ENCODE measurements around the gene WNT7A. TPM values are rescaled to one million over a fixed set of nuclear protein-coding genes. Genes with fewer than 3 reads are reported as not detected.

Gene WNT7A
- total and polyA plus RNA-seq, 2 experiments from 2014 or later: not detected

DNA sequence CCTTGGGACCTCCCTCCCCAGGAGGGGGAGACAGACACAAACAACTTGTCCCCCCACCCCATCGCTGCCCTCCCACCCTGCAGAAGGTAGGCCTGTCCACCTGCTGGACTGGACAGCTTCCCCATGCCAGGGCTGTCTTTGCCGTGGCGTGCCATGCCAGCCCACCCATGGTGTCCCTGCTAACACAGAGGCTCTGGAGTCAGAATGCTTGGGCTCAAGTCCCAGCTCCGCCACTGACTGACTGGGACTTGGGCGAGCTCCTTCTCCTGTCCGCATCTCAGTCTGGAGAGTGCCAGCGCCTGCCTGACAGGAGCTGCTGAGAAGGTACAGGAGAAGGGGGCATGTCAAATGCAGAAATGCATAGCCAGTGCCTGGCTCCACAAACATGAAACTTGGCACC is 23.9 kb downstream of the WNT7A start:
- Histone ChIP-seq H3K79me2 (ENCODE audit: insufficient read depth) (no peaks in the 10 kb centered on the region), H3F3A (ENCODE audit: insufficient read depth) (no peaks in the 10 kb centered on the region), H3K36me3 (ENCODE audit: low read depth) (no peaks in the 10 kb centered on the region), H3K4me2 (ENCODE audit: unreplicated experiment) (no peak overlapping the region), H3K27me3 (replicated peaks; ENCODE audit: insufficient read depth) (no peaks in the 10 kb centered on the region; the same call in 1 of the 2 replicates), H4K20me1 (ENCODE audit: insufficient read depth) (no peaks in the 10 kb centered on the region), H3K9me2 (ENCODE audit: insufficient read depth) (no peaks in the 10 kb centered on the region), H3K4me3 (no peak overlapping the region), H3K9ac (no peak overlapping the region), H2AFZ (no peak overlapping the region), H3K27ac (no peak overlapping the region), H3K9me3 (ENCODE audit: low read depth) (no peaks in the 10 kb centered on the region), H3K4me1 (ENCODE audit: insufficient read depth) (no peaks in the 10 kb centered on the region)
- TF ChIP-seq EZH2phosphoT487 (IDR thresholded peaks at IDR 0.05; ENCODE audit: insufficient read depth, low read depth): no peak
- TF ChIP-seq EZH2 (IDR thresholded peaks at IDR 0.05; ENCODE audit: insufficient read depth, poor library complexity, severe bottlenecking): no peak
- DNase-seq: no peak
- in situ Hi-C loops (cut with MboI): no loop called here
- WGBS, 2 experiments (ENCODE audit: low coverage in 1 of 2, low lambda C conversion rate in 2 of 2, missing lambda C conversion rate in 2 of 2): 32 to 35% methylated on average over 6 to 7 of the region's 7 CpGs

DNA sequence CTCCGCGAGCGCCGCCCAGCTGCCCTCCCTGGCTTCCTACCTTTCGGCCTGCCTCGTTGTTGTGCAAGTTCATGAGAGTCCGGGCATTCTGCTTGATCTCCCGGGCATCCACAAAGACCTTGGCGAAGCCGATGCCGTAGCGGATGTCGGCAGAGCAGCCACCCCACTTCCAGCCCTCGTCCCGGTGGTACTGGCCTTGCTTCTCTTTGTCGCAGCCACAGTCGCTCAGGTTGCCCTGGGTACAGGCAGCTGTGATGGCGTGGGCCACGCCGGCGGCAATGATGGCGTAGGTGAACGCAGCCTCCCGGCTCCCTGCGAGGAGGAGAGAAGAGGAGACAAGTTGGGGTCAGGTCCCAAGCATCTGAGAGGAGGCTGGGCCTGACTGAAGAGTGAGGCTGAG is 25.4 kb downstream of the WNT7A start:
- Histone ChIP-seq H3K9ac (no peak overlapping the region), H3F3A (ENCODE audit: insufficient read depth) (no peaks in the 10 kb centered on the region), H3K9me2 (ENCODE audit: insufficient read depth) (no peaks in the 10 kb centered on the region), H2AFZ (no peak overlapping the region), H3K9me3 (ENCODE audit: low read depth) (no peaks in the 10 kb centered on the region), H3K4me2 (ENCODE audit: unreplicated experiment) (no peak overlapping the region), H3K79me2 (ENCODE audit: insufficient read depth) (no peaks in the 10 kb centered on the region), H3K27ac (no peak overlapping the region), H3K4me1 (ENCODE audit: insufficient read depth) (no peaks in the 10 kb centered on the region), H3K36me3 (ENCODE audit: low read depth) (no peaks in the 10 kb centered on the region), H3K27me3 (replicated peaks; ENCODE audit: insufficient read depth) (no peaks in the 10 kb centered on the region), H3K4me3 (no peak overlapping the region), H4K20me1 (ENCODE audit: insufficient read depth) (no peaks in the 10 kb centered on the region)
- no peak for TF ChIP-seq EZH2phosphoT487 (IDR thresholded peaks at IDR 0.05; ENCODE audit: insufficient read depth, low read depth)
- TF ChIP-seq EZH2 (IDR thresholded peaks at IDR 0.05; ENCODE audit: insufficient read depth, poor library complexity, severe bottlenecking): no peak
- DNase-seq: no peak
- 37 to 38% methylated on average over 25 of the region's 25 CpGs for WGBS, 2 experiments (ENCODE audit: low coverage in 1 of 2, low lambda C conversion rate in 2 of 2, missing lambda C conversion rate in 2 of 2)
- in situ Hi-C loops (cut with MboI): no loop called here

DNA sequence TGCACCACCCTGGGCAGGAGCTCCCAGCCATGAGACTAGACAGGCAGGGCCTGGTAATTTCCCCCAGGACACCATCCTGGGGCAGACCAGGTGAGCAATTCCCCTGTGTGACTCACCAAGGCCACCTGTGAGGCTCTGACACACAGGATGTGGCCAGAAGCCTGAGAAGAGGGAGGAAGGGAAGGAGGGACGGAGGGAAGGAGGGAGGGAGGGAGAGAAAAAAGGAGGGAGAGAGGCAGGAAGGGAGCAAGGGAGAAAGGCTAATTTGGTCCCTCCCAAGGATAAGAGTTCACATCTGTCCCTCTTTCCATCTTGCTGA is 25.9 kb downstream of the WNT7A start:
- no peaks in the 10 kb centered on the region for H3F3A ChIP-seq (ENCODE audit: insufficient read depth)
- DNase-seq: no peak
- no peaks in the 10 kb centered on the region for H4K20me1 ChIP-seq (ENCODE audit: insufficient read depth)
- TF ChIP-seq EZH2 (IDR thresholded peaks at IDR 0.05; ENCODE audit: insufficient read depth, poor library complexity, severe bottlenecking) (no peak), EZH2phosphoT487 (IDR thresholded peaks at IDR 0.05; ENCODE audit: insufficient read depth, low read depth) (no peak)
- no peaks in the 10 kb centered on the region for H3K4me1 ChIP-seq (ENCODE audit: insufficient read depth)
- H3K36me3 ChIP-seq (ENCODE audit: low read depth): no peaks in the 10 kb centered on the region
- no peak overlapping the region for H3K4me2 ChIP-seq (ENCODE audit: unreplicated experiment)
- in situ Hi-C loops (cut with MboI): no loop called here
- H3K79me2 ChIP-seq (ENCODE audit: insufficient read depth): no peaks in the 10 kb centered on the region
- H3K9me2 ChIP-seq (ENCODE audit: insufficient read depth): no peaks in the 10 kb centered on the region
- no peaks in the 10 kb centered on the region for H3K9me3 ChIP-seq (ENCODE audit: low read depth)
- H3K4me3 ChIP-seq: no peak overlapping the region
- no peak overlapping the region for H2AFZ ChIP-seq
- H3K27ac ChIP-seq: no peak overlapping the region
- H3K9ac ChIP-seq: no peak overlapping the region
- WGBS, 2 experiments (ENCODE audit: low coverage in 1 of 2, low lambda C conversion rate in 2 of 2, missing lambda C conversion rate in 2 of 2): 44% methylated on average over 1 of the region's 1 CpG; no CpG with 5 or more reads in 1 of the 2 experiments
- no peaks in the 10 kb centered on the region for H3K27me3 ChIP-seq (replicated peaks; ENCODE audit: insufficient read depth)

DNA sequence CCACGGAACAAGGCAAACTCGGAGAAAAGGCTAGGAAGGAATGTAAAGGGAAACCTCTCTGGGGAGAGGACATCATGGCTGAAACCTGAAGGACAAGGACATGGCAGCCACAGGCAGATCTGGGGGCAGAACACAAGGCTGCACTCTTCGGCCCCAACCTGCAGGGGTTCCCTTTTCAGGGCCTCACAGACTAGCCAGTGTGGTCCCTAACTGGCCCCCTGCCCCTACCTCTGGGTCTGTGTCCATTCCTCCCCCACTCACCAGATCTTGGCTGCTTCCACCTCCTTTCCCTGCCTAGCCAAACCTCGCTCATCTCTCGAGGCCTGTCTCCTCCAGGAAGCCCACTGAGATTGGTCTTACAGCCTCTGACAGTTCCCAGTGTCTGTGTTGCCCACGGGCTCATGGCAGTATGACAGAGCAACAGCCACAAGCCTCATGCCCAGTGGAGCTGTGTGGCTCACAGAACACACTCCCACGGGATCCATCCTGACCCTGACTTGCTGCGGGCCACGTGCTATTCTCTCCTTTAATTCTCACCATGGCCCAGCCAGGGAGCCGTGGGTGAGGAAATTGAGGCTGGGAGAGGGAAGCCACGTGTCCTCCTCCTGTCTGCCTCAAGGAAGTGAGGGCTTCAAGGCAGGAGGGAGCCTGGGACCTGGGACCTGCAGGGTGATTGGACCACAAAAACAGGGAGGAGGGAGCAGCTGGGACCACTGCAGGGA is 26.5 kb downstream of the WNT7A start:
- DNase-seq: no peak
- Histone ChIP-seq H2AFZ (no peak overlapping the region), H4K20me1 (ENCODE audit: insufficient read depth) (no peaks in the 10 kb centered on the region), H3K27me3 (replicated peaks; ENCODE audit: insufficient read depth) (no peaks in the 10 kb centered on the region), H3K4me1 (ENCODE audit: insufficient read depth) (no peaks in the 10 kb centered on the region), H3K4me2 (ENCODE audit: unreplicated experiment) (no peak overlapping the region), H3K27ac (no peak overlapping the region), H3K9me3 (ENCODE audit: low read depth) (no peaks in the 10 kb centered on the region), H3K4me3 (no peak overlapping the region), H3K9ac (no peak overlapping the region), H3K79me2 (ENCODE audit: insufficient read depth) (no peaks in the 10 kb centered on the region), H3K9me2 (ENCODE audit: insufficient read depth) (no peaks in the 10 kb centered on the region), H3F3A (ENCODE audit: insufficient read depth) (no peaks in the 10 kb centered on the region), H3K36me3 (ENCODE audit: low read depth) (no peaks in the 10 kb centered on the region)
- in situ Hi-C loops (cut with MboI): no loop called here
- TF ChIP-seq EZH2phosphoT487 (IDR thresholded peaks at IDR 0.05; ENCODE audit: insufficient read depth, low read depth): no peak
- no peak for TF ChIP-seq EZH2 (IDR thresholded peaks at IDR 0.05; ENCODE audit: insufficient read depth, poor library complexity, severe bottlenecking)
- WGBS, 2 experiments (ENCODE audit: low coverage in 1 of 2, low lambda C conversion rate in 2 of 2, missing lambda C conversion rate in 2 of 2): 32 to 40% methylated on average over 11 of the region's 11 CpGs
